Loucy (cell line): Measurements from ENCODE around the gene THAP9.

Experiments
- CTCF ChIP-seq: fragments of 200-600 bp; sonication (generic); conservative IDR thresholded peaks from 2 replicates; pipeline ENCODE4 v1.5.1; 2014; ENCODE audit warnings: mild to moderate bottlenecking, antibody characterized with exemption, low read length
- EZH2phosphoT487 ChIP-seq: fragments of 200-600 bp; IDR thresholded peaks from 2 replicates; pipeline ENCODE4 v1.6.1; 2018; ENCODE audit warnings: antibody characterized with exemption, mild to moderate bottlenecking, moderate library complexity, borderline replicate concordance

- TF ChIP-seq CTCF (no peak), EZH2phosphoT487 (no peak)
Measured at GRCh38 chr4:82934441-82934840, 33.9 kb downstream of the THAP9 start.
